ENCODE measurements around the gene RPEL1. TPM values are rescaled to one million over a fixed set of nuclear protein-coding genes. Genes with fewer than 3 reads are reported as not detected.

The RPEL1 gene
- total RNA-seq, 2 experiments from 2014 or later, result not detected

- Histone ChIP-seq H3K9me2 (ENCODE audit: insufficient read depth, low read length) (no peaks in the 10 kb centered on the region), H3K4me2 (ENCODE audit: low read length) (no peak overlapping the region), H3K79me2 (ENCODE audit: insufficient read depth, low read depth, low read length) (no peaks in the 10 kb centered on the region), H3K4me1 (ENCODE audit: insufficient read depth, low read length, poor library complexity, severe bottlenecking) (no peaks in the 10 kb centered on the region), H3K4me3 (ENCODE audit: low read depth, low read length, poor library complexity, severe bottlenecking) (no peak overlapping the region), H3K9me3 (ENCODE audit: low read length) (no peaks in the 10 kb centered on the region), H2AFZ (ENCODE audit: low read length) (no peak overlapping the region), H3K27ac (ENCODE audit: low read depth, low read length, poor library complexity, severe bottlenecking) (no peak overlapping the region), H4K20me1 (ENCODE audit: insufficient read depth, low read length) (no peaks in the 10 kb centered on the region), H3K36me3 (ENCODE audit: insufficient read depth, low read length) (no peaks in the 10 kb centered on the region)
- CTCF ChIA-PET (ENCODE audit: unreplicated experiment), result no interaction called here
- BruUV-seq (replicated peaks), result no TSS peak
- POLR2A ChIA-PET, result interaction anchor here (0.6 kb wide), 1 partner anchor 383 kb away, joined by 3 read pairs; no protein-coding TSS in a partner anchor
- TF ChIP-seq CTCF (conservative IDR thresholded peaks at IDR 0.05; ENCODE audit: low read length) (no peak), EZH2phosphoT487 (IDR thresholded peaks at IDR 0.05; ENCODE audit: borderline replicate concordance, low read depth, low read length) (no peak)
- intact Hi-C loops (cut with micrococcal nuclease; ENCODE audit: unreplicated experiment), result no loop called here
- no peak for DNase-seq (ENCODE audit: low spot score)
These were observed 30.7 kb downstream of the RPEL1 start for GRCh38 chr10:103276251-103276895.

- no peaks in the 10 kb centered on the region for H3K36me3 ChIP-seq (ENCODE audit: insufficient read depth, low read length)
- H3K4me1 ChIP-seq (ENCODE audit: insufficient read depth, low read length, poor library complexity, severe bottlenecking), result no peaks in the 10 kb centered on the region
- POLR2A ChIA-PET, result interaction anchor here (0.6 kb wide), 1 partner anchor 14 kb away, joined by 4 read pairs; no protein-coding TSS in a partner anchor
- no peak within 1 kb of the TSS for H3K4me3 ChIP-seq (ENCODE audit: low read depth, low read length, poor library complexity, severe bottlenecking)
- no peak for DNase-seq (ENCODE audit: low spot score)
- no peaks in the 10 kb centered on the region for H4K20me1 ChIP-seq (ENCODE audit: insufficient read depth, low read length)
- no peak within 1 kb of the TSS for H2AFZ ChIP-seq (ENCODE audit: low read length)
- no peaks in the 10 kb centered on the region for H3K9me2 ChIP-seq (ENCODE audit: insufficient read depth, low read length)
- no peak for TF ChIP-seq CTCF (conservative IDR thresholded peaks at IDR 0.05; ENCODE audit: low read length)
- TF ChIP-seq EZH2phosphoT487 (IDR thresholded peaks at IDR 0.05; ENCODE audit: borderline replicate concordance, low read depth, low read length), result no peak
- no peak within 1 kb of the TSS for H3K4me2 ChIP-seq (ENCODE audit: low read length)
- H3K27ac ChIP-seq (ENCODE audit: low read depth, low read length, poor library complexity, severe bottlenecking), result no peak within 1 kb of the TSS
- CTCF ChIA-PET (ENCODE audit: unreplicated experiment), result no interaction called here
- no TSS peak for BruUV-seq (replicated peaks)
- intact Hi-C loops (cut with micrococcal nuclease; ENCODE audit: unreplicated experiment), result no loop called here
- no peaks in the 10 kb centered on the region for H3K9me3 ChIP-seq (ENCODE audit: low read length)
- no peaks in the 10 kb centered on the region for H3K79me2 ChIP-seq (ENCODE audit: insufficient read depth, low read depth, low read length)
These were observed 31.4 kb downstream of the RPEL1 start, which contains the start of gene INA for GRCh38 chr10:103276896-103277712. TSS of gene INA (plus strand) at chr10:103277138. CDS start at chr10:103277212, 74 bp downstream.

All from OCI-LY7 (cell line).